Body of pancreas (tissue), 4 donors: Measurements from ENCODE around the gene SETD5. TPM values are rescaled to one million over a fixed set of nuclear protein-coding genes. Genes with fewer than 3 reads are reported as not detected.

Source experiments
- ATAC-seq: fragments of 150-250 bp; one replicate; pipeline ENCODE4 v1.9.1; 2016
- DNase-seq, 4 donors: peaks; one replicate each; pipeline ENCODE4 v3.0.0-alpha.2; 2019
- H3K27ac ChIP-seq, 4 donors: fragments of 200-600 bp; sonication (generic); 1 replicate in 3 of 4; 2 replicates in 1 of 4; pipeline versions ENCODE4 v1.5.1 to v1.6.1; 2016 to 2019; ENCODE audit warnings: mild to moderate bottlenecking in 1 of 4, mixed read lengths in 1 of 4, moderate library complexity in 1 of 4
- H3K27me3 ChIP-seq, 2 donors: fragments of 200-600 bp; sonication (generic); one replicate each; pipeline ENCODE4 v1.6.0; 2016; ENCODE audit warnings: mild to moderate bottlenecking in 1 of 2
- H3K36me3 ChIP-seq, 2 donors: fragments of 200-600 bp; sonication (generic); replicated peaks in 1 of 2; 2 replicates each; pipeline ENCODE4 v1.5.1; 2016; ENCODE audit warnings: low read depth in 2 of 2; ENCODE audit not compliant: insufficient read depth in 1 of 2
- H3K4me1 ChIP-seq: fragments of 200-600 bp; sonication (generic); one replicate; pipeline ENCODE4 v1.6.0; 2016
- H3K4me3 ChIP-seq, 2 donors: fragments of 200-600 bp; sonication (generic); 1 replicate in 1 of 2; 2 replicates in 1 of 2; pipeline ENCODE4 v1.5.1; 2016 to 2019
- H3K9me3 ChIP-seq, 3 donors: fragments of 200-600 bp; sonication (generic); 1 replicate in 2 of 3; 2 replicates in 1 of 3; pipeline ENCODE4 v1.5.1; 2016
- POLR2A ChIP-seq, 3 donors: fragments of 450-650 bp; IDR thresholded peaks; one replicate each; pipeline ENCODE4 v1.6.1; 2016; ENCODE audit warnings: antibody characterized with exemption in 3 of 3, mild to moderate bottlenecking in 2 of 3
- WGBS, 2 donors: methylation state at CpG; one replicate each; pipeline ENCODE4 v1.1.5; 2017; 5-methylcytosine and 5-hydroxymethylcytosine counted together
- intact Hi-C: fragments of 100-400 bp; cut with DNase I; formaldehyde crosslinking; loops from one replicate; pipeline ENCODE4 v1.15.1; 2023
- total RNA-seq, 2 donors: library from RNA; depleted of rRNA; stranded (reverse); fragments of >200 nt; gene quantifications; one replicate each; pipeline ENCODE4 v1.1.0, GENCODE V29; 2016
- TF ChIP-seq, protein P1 (sequence below), 7 experiments: fragments of 450-650 bp in 4 of 7; fragments of 200-600 bp in 3 of 7; sonication (generic) in 3 of 7; IDR thresholded peaks; one replicate each; pipeline ENCODE4 v1.5.1; 2016 to 2019; ENCODE audit warnings: antibody characterized with exemption in 7 of 7

The SETD5 gene
- total RNA-seq, 2 donors from 2014 or later: 64.3 to 102 TPM

- intact Hi-C loops: no loop called here
- Histone ChIP-seq H3K9me3 (no peaks in the 10 kb centered on the region), H3K36me3 (peaks cover 8 to 24% of the 10 kb centered on the region in 2 donors), H3K27ac (no peak overlapping the region), H3K27me3 (no peaks in the 10 kb centered on the region), H3K4me3 (no peak overlapping the region), H3K4me1 (no peaks in the 10 kb centered on the region)
- 91 to 97% methylated on average over 1 of the region's 1 CpG for whole genome bisulfite sequencing, 2 donors
- DNase-seq (no peak), ATAC-seq (no peak)
- no peak for TF ChIP-seq POLR2A (IDR thresholded peaks at IDR 0.05)
- TF ChIP-seq, protein P1, sequence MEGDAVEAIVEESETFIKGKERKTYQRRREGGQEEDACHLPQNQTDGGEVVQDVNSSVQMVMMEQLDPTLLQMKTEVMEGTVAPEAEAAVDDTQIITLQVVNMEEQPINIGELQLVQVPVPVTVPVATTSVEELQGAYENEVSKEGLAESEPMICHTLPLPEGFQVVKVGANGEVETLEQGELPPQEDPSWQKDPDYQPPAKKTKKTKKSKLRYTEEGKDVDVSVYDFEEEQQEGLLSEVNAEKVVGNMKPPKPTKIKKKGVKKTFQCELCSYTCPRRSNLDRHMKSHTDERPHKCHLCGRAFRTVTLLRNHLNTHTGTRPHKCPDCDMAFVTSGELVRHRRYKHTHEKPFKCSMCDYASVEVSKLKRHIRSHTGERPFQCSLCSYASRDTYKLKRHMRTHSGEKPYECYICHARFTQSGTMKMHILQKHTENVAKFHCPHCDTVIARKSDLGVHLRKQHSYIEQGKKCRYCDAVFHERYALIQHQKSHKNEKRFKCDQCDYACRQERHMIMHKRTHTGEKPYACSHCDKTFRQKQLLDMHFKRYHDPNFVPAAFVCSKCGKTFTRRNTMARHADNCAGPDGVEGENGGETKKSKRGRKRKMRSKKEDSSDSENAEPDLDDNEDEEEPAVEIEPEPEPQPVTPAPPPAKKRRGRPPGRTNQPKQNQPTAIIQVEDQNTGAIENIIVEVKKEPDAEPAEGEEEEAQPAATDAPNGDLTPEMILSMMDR (IDR thresholded peaks at IDR 0.05): no peak
These were observed 58.2 kb downstream of the SETD5 start for GRCh38 chr3:9455596-9456131.

GRCh38 chr3:9467451-9467850, 70.0 kb downstream of the SETD5 start:
- Histone ChIP-seq H3K4me1 (no peaks in the 10 kb centered on the region), H3K27me3 (no peaks in the 10 kb centered on the region), H3K36me3 (peaks cover 27 to 56% of the 10 kb centered on the region in 2 donors), H3K9me3 (no peaks in the 10 kb centered on the region), H3K27ac (no peak overlapping the region), H3K4me3 (no peak overlapping the region)
- ATAC-seq (no peak), DNase-seq (no peak)
- TF ChIP-seq, protein P1 (IDR thresholded peaks at IDR 0.05): no peak
- no peak for TF ChIP-seq POLR2A (IDR thresholded peaks at IDR 0.05)
- WGBS, 2 donors: 95 to 99% methylated on average over 3 of the region's 3 CpGs
- intact Hi-C loops: no loop called here

GRCh38 chr3:9468460-9468859, 71.0 kb downstream of the SETD5 start:
- H3K9me3 ChIP-seq: no peaks in the 10 kb centered on the region
- 90 to 91% methylated on average over 7 of the region's 7 CpGs for WGBS, 2 donors
- TF ChIP-seq, protein P1 (IDR thresholded peaks at IDR 0.05): no peak
- no peak for TF ChIP-seq POLR2A (IDR thresholded peaks at IDR 0.05)
- no peak overlapping the region for H3K27ac ChIP-seq
- intact Hi-C loops: no loop called here
- H3K36me3 ChIP-seq: peaks cover 27 to 63% of the 10 kb centered on the region in 2 donors
- DNase-seq (no peak), ATAC-seq (no peak)
- no peaks in the 10 kb centered on the region for H3K27me3 ChIP-seq
- no peaks in the 10 kb centered on the region for H3K4me1 ChIP-seq
- no peak overlapping the region for H3K4me3 ChIP-seq

- no peak for ATAC-seq
- no peaks in the 10 kb centered on the region for H3K4me1 ChIP-seq
- H3K36me3 ChIP-seq: peaks cover 23 to 64% of the 10 kb centered on the region in 2 donors
- TF ChIP-seq POLR2A (IDR thresholded peaks at IDR 0.05): no peak
- TF ChIP-seq, protein P1 (IDR thresholded peaks at IDR 0.05): no peak
- intact Hi-C loops: no loop called here
- H3K27me3 ChIP-seq: no peaks in the 10 kb centered on the region
- no peak overlapping the region for H3K27ac ChIP-seq
- no peak for DNase-seq
- WGBS, 2 donors: 69 to 72% methylated on average over 3 of the region's 3 CpGs
- no peak overlapping the region for H3K4me3 ChIP-seq
- H3K9me3 ChIP-seq: no peaks in the 10 kb centered on the region
These were observed 72.6 kb downstream of the SETD5 start for GRCh38 chr3:9469986-9470385.

DNA sequence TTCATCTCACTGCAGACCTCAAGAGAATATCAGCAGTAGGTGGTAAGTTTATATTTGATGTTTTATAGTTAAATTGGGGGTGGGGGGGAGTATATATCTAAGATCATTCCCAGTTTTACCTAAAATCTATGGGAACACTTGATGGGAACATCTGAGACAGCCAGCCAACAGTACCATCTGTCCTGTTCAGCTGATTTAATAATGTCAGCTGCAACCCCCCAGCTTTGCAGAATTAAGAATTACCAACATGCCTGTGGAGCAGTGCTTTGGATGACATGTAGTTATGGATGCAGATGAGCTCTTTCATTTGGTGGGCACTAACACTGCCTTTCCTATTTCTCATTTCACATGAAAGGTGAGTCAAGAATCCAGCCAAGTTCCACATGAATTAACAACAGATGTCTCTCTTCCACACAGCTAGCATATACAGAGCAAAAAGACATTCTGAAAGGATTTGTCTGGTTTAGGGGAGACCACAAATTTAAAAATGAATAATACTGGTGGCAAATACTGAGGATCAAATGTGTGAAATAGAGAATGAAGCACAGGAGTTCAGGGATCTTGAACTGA, 76.2 kb downstream of the SETD5 start:
- peaks cover 25 to 74% of the 10 kb centered on the region in 2 donors for H3K36me3 ChIP-seq
- intact Hi-C loops: no loop called here
- no peak for TF ChIP-seq POLR2A (IDR thresholded peaks at IDR 0.05)
- TF ChIP-seq, protein P1 (IDR thresholded peaks at IDR 0.05): no peak

More for the DNA sequence above, 76.2 kb downstream of the SETD5 start:
- no peak overlapping the region for H3K4me3 ChIP-seq
- no peaks in the 10 kb centered on the region for H3K4me1 ChIP-seq
- ATAC-seq: no peak
- H3K27ac ChIP-seq: no peak overlapping the region
- no peaks in the 10 kb centered on the region for H3K9me3 ChIP-seq
- H3K27me3 ChIP-seq: no peaks in the 10 kb centered on the region
- DNase-seq: no peak
